ENCODE results near the gene CYTH4.

GRCh38 chr22:37342065-37342464 is 59.8 kb downstream of the CYTH4 start:
- no peak for TF ChIP-seq POLR2A (IDR thresholded peaks at IDR 0.05; ENCODE audit: low read length)
- no peak for TF ChIP-seq GATA1 (IDR thresholded peaks at IDR 0.05; ENCODE audit: low read depth, low read length)

Measured in erythroblast (primary cell).